Measurements from ENCODE around the gene SORCS1.

DNA sequence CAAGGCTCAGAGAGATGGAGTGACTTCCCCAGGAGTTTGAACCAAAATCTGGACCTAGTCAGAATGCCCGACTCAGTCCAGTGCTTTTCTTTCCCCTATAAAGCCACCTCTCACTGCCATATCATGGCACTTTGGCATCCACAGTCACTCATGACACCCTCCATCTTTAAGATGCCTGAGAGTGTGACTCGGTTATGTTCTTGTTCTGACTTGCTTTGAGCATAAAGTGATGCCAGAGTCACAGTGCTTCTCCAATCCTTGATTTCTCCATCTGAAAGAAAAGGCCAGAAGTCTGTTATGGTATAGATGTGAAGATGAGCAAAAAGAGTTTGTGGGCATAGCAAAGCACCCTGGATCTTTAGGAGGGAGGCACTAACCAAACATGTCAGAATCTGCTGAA is 538.1 kb downstream of the SORCS1 start:
- TF ChIP-seq CTCF (conservative IDR thresholded peaks at IDR 0.05 in 1 of 2, IDR thresholded peaks at IDR 0.05 in 1 of 2; ENCODE audit: low read depth in 1 of 2, low read length in 2 of 2) (no peak), EZH2 (IDR thresholded peaks at IDR 0.05; ENCODE audit: low read length, missing control alignments) (no peak)
